ENCODE measurements around the gene DDN. TPM values are rescaled to one million over a fixed set of nuclear protein-coding genes. Genes with fewer than 3 reads are reported as not detected.
A peak's percentile ranks its signal among the peaks of the same experiment; 100 is the strongest.

DDN gene
- polyA plus RNA-seq, 1 of the 3 experiments (the other 2 are of a cell fraction) = 0.20 TPM

- no peak for TF ChIP-seq SIN3A (IDR thresholded peaks at IDR 0.05; ENCODE audit: borderline replicate concordance, low read depth, low read length)
- TF ChIP-seq MXI1 (IDR thresholded peaks at IDR 0.05; ENCODE audit: low read depth, low read length) = no peak
Measured at GRCh38 chr12:48970702-48971334, 28.4 kb downstream of the DDN start (continued).

GRCh38 chr12:48969833-48970701 is 29.1 kb downstream of the DDN start:
- no peak overlapping the region for H2AFZ ChIP-seq (ENCODE audit: low read depth)
- peaks cover 40% of the 10 kb centered on the region; the same call in 1 of the 2 replicates for H3K27me3 ChIP-seq (ENCODE audit: insufficient read depth)
- H3K4me1 ChIP-seq (ENCODE audit: control insufficient read depth in 1 of 2, insufficient read depth in 2 of 2, low read depth in 1 of 2, low read length in 1 of 2) = peaks cover 0 to 13% of the 10 kb centered on the region in 2 experiments; a peak in 1 of 4 replicates
- 40% methylated on average over 37 of the region's 77 CpGs for WGBS (ENCODE audit: low lambda C conversion rate)
- H3K79me2 ChIP-seq (ENCODE audit: insufficient read depth) = no peaks in the 10 kb centered on the region
- H4K20me1 ChIP-seq (ENCODE audit: insufficient read depth) = no peaks in the 10 kb centered on the region
- H3K9ac ChIP-seq = no peak overlapping the region
- CTCF ChIA-PET = interaction anchor here (1.2 to 32.2 kb wide), 7 partner anchors 12 to 118 kb away, joined by 3 to 935 read pairs (median 4); partner anchors contain the start of genes ARF3, DDN and WNT1
- H3K4me3 ChIP-seq (ENCODE audit: low read depth in 2 of 2, low read length in 1 of 2) = no peak overlapping the region; a peak in 1 of 4 replicates
- H3K9me2 ChIP-seq = no peaks in the 10 kb centered on the region
- H3K36me3 ChIP-seq (replicated peaks in 1 of 2; ENCODE audit: control insufficient read depth in 1 of 2, insufficient read depth in 2 of 2, low read length in 1 of 2) = no peaks in the 10 kb centered on the region
- no peak overlapping the region for H3K27ac ChIP-seq (ENCODE audit: low read depth in 2 of 2, low read length in 1 of 2)
- no peaks in the 10 kb centered on the region for H3K9me3 ChIP-seq
- POLR2A ChIA-PET = no interaction called here
- DNase-seq = peak; percentile 83
- TF ChIP-seq JUND (IDR thresholded peaks at IDR 0.05) (no peak), TEAD4 (IDR thresholded peaks at IDR 0.05; ENCODE audit: borderline replicate concordance, insufficient read depth) (no peak), ELF1 (IDR thresholded peaks at IDR 0.05) (no peak), MAX (IDR thresholded peaks at IDR 0.05; ENCODE audit: low read depth) (no peak), RCOR1 (IDR thresholded peaks at IDR 0.05; ENCODE audit: low read length) (no peak)
- H3F3A ChIP-seq (replicated peaks; ENCODE audit: insufficient read depth) = peaks cover 10% of the 10 kb centered on the region
- H3K4me2 ChIP-seq = 0 out of 2 replicates have a peak overlapping the region, but pooled peaks have one; percentile 4

GRCh38 chr12:48969160-48969771 is 29.9 kb downstream of the DDN start:
- peaks cover 10% of the 10 kb centered on the region for H3F3A ChIP-seq (replicated peaks; ENCODE audit: insufficient read depth)
- ChIA-PET POLR2A (no interaction called here), CTCF (interaction anchor here (0.9 to 32.2 kb wide), 10 partner anchors 11 to 119 kb away, joined by 3 to 935 read pairs (median 4); partner anchors contain the start of genes ARF3, DDN, FKBP11 and WNT1)
- H3K4me2 ChIP-seq = no peak overlapping the region
- whole genome bisulfite sequencing (ENCODE audit: low lambda C conversion rate) = 41% methylated on average over 6 of the region's 8 CpGs
- H3K79me2 ChIP-seq (ENCODE audit: insufficient read depth) = no peaks in the 10 kb centered on the region
- H2AFZ ChIP-seq (ENCODE audit: low read depth) = no peak overlapping the region
- no peaks in the 10 kb centered on the region for H3K9me3 ChIP-seq
- H3K27me3 ChIP-seq (ENCODE audit: insufficient read depth) = peaks cover 48% of the 10 kb centered on the region; the same call in 1 of the 2 replicates
- no peaks in the 10 kb centered on the region for H3K36me3 ChIP-seq (replicated peaks in 1 of 2; ENCODE audit: control insufficient read depth in 1 of 2, insufficient read depth in 2 of 2, low read length in 1 of 2)
- no peaks in the 10 kb centered on the region for H4K20me1 ChIP-seq (ENCODE audit: insufficient read depth)
- DNase-seq = peak; percentile 35
- H3K27ac ChIP-seq (ENCODE audit: low read depth in 2 of 2, low read length in 1 of 2) = no peak overlapping the region
- no peak overlapping the region for H3K4me3 ChIP-seq (ENCODE audit: low read depth in 2 of 2, low read length in 1 of 2)
- H3K9me2 ChIP-seq = no peaks in the 10 kb centered on the region
- no peak overlapping the region for H3K9ac ChIP-seq
- H3K4me1 ChIP-seq (ENCODE audit: control insufficient read depth in 1 of 2, insufficient read depth in 2 of 2, low read depth in 1 of 2, low read length in 1 of 2) = peaks cover 0 to 13% of the 10 kb centered on the region in 2 experiments; a peak in 1 of 4 replicates
- TF ChIP-seq SMC3 (IDR thresholded peaks at IDR 0.05; ENCODE audit: low read depth, low read length) = no peak
- no peak for TF ChIP-seq REST (IDR thresholded peaks at IDR 0.05; ENCODE audit: low read depth, low read length)
- no peak for TF ChIP-seq MXI1 (IDR thresholded peaks at IDR 0.05; ENCODE audit: low read depth, low read length)
- TF ChIP-seq USF2 (IDR thresholded peaks at IDR 0.05; ENCODE audit: borderline replicate concordance, low read depth, low read length) = no peak
- TF ChIP-seq EZH2phosphoT487 (IDR thresholded peaks at IDR 0.05; ENCODE audit: borderline replicate concordance, low read depth) = no peak
- no peak for TF ChIP-seq ELF1 (IDR thresholded peaks at IDR 0.05)
- TF ChIP-seq FOXM1 (IDR thresholded peaks at IDR 0.05; ENCODE audit: low read depth) = no peak
- no peak for TF ChIP-seq RFX5 (IDR thresholded peaks at IDR 0.05; ENCODE audit: low read length)
- TF ChIP-seq POLR2AphosphoS5 (IDR thresholded peaks at IDR 0.05; ENCODE audit: low read depth, low read length) = no peak
- TF ChIP-seq RAD21 (IDR thresholded peaks at IDR 0.05; ENCODE audit: low read length) = no peak
- no peak for TF ChIP-seq TAF1 (IDR thresholded peaks at IDR 0.05; ENCODE audit: borderline replicate concordance, low read depth, low read length)
